Measurements from ENCODE around the gene PPP4R3A. TPM values are rescaled to one million over a fixed set of nuclear protein-coding genes. Genes with fewer than 3 reads are reported as not detected.
"Not testable (repeated sequence)": the region's sequence is repeated elsewhere in the genome, so short reads cannot be mapped to it uniquely, and the experiment has no call there.

Gene PPP4R3A
- total and polyA plus RNA-seq, 4 donors: 43.8 to 135 (median 61.4) TPM

- WGBS, 2 donors: 84 to 89% methylated on average over 3 of the region's 3 CpGs
- H3K27me3 ChIP-seq (ENCODE audit: control insufficient read depth in 3 of 3, insufficient read depth in 3 of 3, low read length in 2 of 3): no peaks in the 10 kb centered on the region
- H3K36me3 ChIP-seq (ENCODE audit: control insufficient read depth in 4 of 4, insufficient read depth in 4 of 4, low read length in 4 of 4): no peaks in the 10 kb centered on the region
- TF ChIP-seq, protein P1, sequence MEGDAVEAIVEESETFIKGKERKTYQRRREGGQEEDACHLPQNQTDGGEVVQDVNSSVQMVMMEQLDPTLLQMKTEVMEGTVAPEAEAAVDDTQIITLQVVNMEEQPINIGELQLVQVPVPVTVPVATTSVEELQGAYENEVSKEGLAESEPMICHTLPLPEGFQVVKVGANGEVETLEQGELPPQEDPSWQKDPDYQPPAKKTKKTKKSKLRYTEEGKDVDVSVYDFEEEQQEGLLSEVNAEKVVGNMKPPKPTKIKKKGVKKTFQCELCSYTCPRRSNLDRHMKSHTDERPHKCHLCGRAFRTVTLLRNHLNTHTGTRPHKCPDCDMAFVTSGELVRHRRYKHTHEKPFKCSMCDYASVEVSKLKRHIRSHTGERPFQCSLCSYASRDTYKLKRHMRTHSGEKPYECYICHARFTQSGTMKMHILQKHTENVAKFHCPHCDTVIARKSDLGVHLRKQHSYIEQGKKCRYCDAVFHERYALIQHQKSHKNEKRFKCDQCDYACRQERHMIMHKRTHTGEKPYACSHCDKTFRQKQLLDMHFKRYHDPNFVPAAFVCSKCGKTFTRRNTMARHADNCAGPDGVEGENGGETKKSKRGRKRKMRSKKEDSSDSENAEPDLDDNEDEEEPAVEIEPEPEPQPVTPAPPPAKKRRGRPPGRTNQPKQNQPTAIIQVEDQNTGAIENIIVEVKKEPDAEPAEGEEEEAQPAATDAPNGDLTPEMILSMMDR (IDR thresholded peaks at IDR 0.05; ENCODE audit: control extremely low read depth, extremely low read depth): no peak
- no peak overlapping the region for H3K9ac ChIP-seq (ENCODE audit: insufficient read depth in 1 of 2, low read length in 2 of 2)
- ATAC-seq (ENCODE audit: insufficient read depth, low FRiP score) (no peak), DNase-seq (no peak)
- H3K9me3 ChIP-seq (ENCODE audit: control insufficient read depth in 4 of 4, insufficient read depth in 3 of 4, low read length in 3 of 4): no peaks in the 10 kb centered on the region
- no peak overlapping the region for H3K4me3 ChIP-seq
- no peak overlapping the region for H3K27ac ChIP-seq (ENCODE audit: low read depth in 1 of 2, low read length in 1 of 2)
- no peaks in the 10 kb centered on the region for H3K4me1 ChIP-seq (ENCODE audit: control insufficient read depth in 5 of 5, insufficient read depth in 5 of 5, low read length in 5 of 5)
These were observed 80.7 kb downstream of the PPP4R3A start for GRCh38 chr14:91429385-91429784.

DNA sequence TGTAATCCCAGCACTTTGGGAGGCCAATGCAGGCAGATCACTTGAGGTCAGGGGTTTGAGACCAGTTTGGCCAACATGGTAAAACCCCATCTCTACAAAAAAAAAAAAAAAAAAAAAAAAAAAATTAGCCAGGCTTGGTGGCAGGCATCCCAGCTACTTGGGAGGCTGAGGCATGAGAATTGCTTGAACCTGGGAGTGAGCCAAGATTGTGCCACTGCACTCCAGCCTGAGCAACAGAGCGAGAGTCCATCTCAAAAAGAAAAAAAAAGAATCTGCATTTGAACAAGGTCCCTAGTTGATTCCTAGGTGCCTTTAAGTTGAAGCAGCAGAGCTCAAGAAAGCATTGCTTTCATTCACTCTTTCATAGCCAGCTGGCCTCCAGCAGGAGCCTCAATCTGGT lies 81.2 kb downstream of the PPP4R3A start:
- H3K36me3 ChIP-seq (ENCODE audit: control insufficient read depth in 4 of 4, insufficient read depth in 4 of 4, low read length in 4 of 4); ATAC-seq (ENCODE audit: insufficient read depth, low FRiP score); H3K27me3 ChIP-seq (ENCODE audit: control insufficient read depth in 3 of 3, insufficient read depth in 3 of 3, low read length in 2 of 3); H3K27ac ChIP-seq (ENCODE audit: low read depth in 1 of 2, low read length in 1 of 2); H3K4me3 ChIP-seq; DNase-seq; H3K9ac ChIP-seq (ENCODE audit: insufficient read depth in 1 of 2, low read length in 2 of 2); H3K4me1 ChIP-seq (ENCODE audit: control insufficient read depth in 5 of 5, insufficient read depth in 5 of 5, low read length in 5 of 5); H3K9me3 ChIP-seq (ENCODE audit: control insufficient read depth in 4 of 4, insufficient read depth in 3 of 4, low read length in 3 of 4): not testable (repeated sequence)
- 38 to 71% methylated on average over 1 of the region's 1 CpG for WGBS, 2 donors

- H3K27ac ChIP-seq (ENCODE audit: low read depth in 1 of 2, low read length in 1 of 2); H3K9me3 ChIP-seq (ENCODE audit: control insufficient read depth in 4 of 4, insufficient read depth in 3 of 4, low read length in 3 of 4); H3K4me1 ChIP-seq (ENCODE audit: control insufficient read depth in 5 of 5, insufficient read depth in 5 of 5, low read length in 5 of 5); H3K27me3 ChIP-seq (ENCODE audit: control insufficient read depth in 3 of 3, insufficient read depth in 3 of 3, low read length in 2 of 3); H3K36me3 ChIP-seq (ENCODE audit: control insufficient read depth in 4 of 4, insufficient read depth in 4 of 4, low read length in 4 of 4); H3K9ac ChIP-seq (ENCODE audit: insufficient read depth in 1 of 2, low read length in 2 of 2); DNase-seq; ATAC-seq (ENCODE audit: insufficient read depth, low FRiP score); H3K4me3 ChIP-seq: not testable (repeated sequence)
- WGBS, 2 donors: 81 to 82% methylated on average over 9 of the region's 9 CpGs
These were observed 84.6 kb downstream of the PPP4R3A start for GRCh38 chr14:91425531-91425944.

DNA sequence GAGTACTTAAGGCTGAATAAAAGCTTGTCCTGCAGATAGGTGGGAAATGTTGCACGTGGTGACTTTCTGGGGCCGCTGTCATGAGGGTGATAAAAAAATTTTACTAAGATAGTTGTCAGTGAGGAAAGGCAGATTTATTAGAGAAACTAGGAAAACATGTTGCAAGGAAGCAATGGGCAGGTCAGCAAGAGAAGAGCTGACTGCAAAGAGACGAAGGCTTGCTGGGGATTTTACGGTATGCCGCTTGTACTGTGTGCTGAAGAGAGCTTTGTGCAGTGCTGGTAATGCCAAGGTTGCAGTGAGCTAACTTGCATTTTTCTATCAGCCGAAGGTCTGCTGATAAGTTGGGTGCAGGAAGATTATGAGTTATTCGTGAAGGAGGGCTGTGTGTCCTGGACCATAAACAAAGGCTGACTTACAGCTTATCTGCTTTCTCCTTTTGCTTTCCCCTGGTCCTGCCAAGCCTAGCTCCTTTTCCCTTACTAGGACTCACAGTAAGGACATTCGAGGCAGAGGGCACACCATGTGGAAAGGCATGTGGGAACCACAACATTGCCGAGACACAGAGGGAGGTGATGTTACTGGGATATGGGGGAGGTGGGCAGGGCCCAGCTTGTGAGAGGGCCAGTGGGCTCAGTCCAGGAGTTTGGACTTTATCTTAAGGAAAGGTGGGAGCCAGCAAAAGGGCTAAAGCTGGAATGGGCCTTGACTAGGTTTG lies 85.1 kb downstream of the PPP4R3A start:
- Histone ChIP-seq H3K36me3 (ENCODE audit: control insufficient read depth in 4 of 4, insufficient read depth in 4 of 4, low read length in 4 of 4) (no peaks in the 10 kb centered on the region), H3K27me3 (ENCODE audit: control insufficient read depth in 3 of 3, insufficient read depth in 3 of 3, low read length in 2 of 3) (no peaks in the 10 kb centered on the region), H3K27ac (ENCODE audit: low read depth in 1 of 2, low read length in 1 of 2) (no peak overlapping the region), H3K9ac (ENCODE audit: insufficient read depth in 1 of 2, low read length in 2 of 2) (no peak overlapping the region), H3K4me1 (ENCODE audit: control insufficient read depth in 5 of 5, insufficient read depth in 5 of 5, low read length in 5 of 5) (no peaks in the 10 kb centered on the region), H3K9me3 (ENCODE audit: control insufficient read depth in 4 of 4, insufficient read depth in 3 of 4, low read length in 3 of 4) (no peaks in the 10 kb centered on the region), H3K4me3 (no peak overlapping the region)
- WGBS, 2 donors: 82 to 87% methylated on average over 9 of the region's 9 CpGs
- TF ChIP-seq, protein P1 (IDR thresholded peaks at IDR 0.05; ENCODE audit: control extremely low read depth, extremely low read depth): no peak
- no peak for ATAC-seq (ENCODE audit: insufficient read depth, low FRiP score)
- DNase-seq: no peak

All from lung (tissue), 12 donors.